CD14-positive monocyte (primary cell): ENCODE results near the gene PEX11G. TPM values are rescaled to one million over a fixed set of nuclear protein-coding genes. Genes with fewer than 3 reads are reported as not detected.

ENCODE experiments used
- DNase-seq, 3 donors: peaks; one replicate each; pipeline ENCODE4 v3.0.0-alpha.2; 2011 to 2022
- H2AFZ ChIP-seq: 2 replicates; pipeline ENCODE4 v1.6.0; 2012; ENCODE audit warnings: mild to moderate bottlenecking, low read depth, low read length, inconsistent platforms; ENCODE audit not compliant: insufficient read depth, poor library complexity, severe bottlenecking
- H3K27ac ChIP-seq, 2 donors: 1 replicate in 1 of 2; 2 replicates in 1 of 2; pipeline ENCODE4 v1.5.1; 2012 to 2013; ENCODE audit warnings: low read length in 2 of 2, control low read depth in 1 of 2, inconsistent platforms in 1 of 2, low read depth in 1 of 2, mild to moderate bottlenecking in 1 of 2
- H3K27me3 ChIP-seq, 2 donors: one replicate each; pipeline versions ENCODE4 v1.6.0 to v1.6.1; 2011 to 2013; ENCODE audit warnings: low read length in 2 of 2; ENCODE audit not compliant: control insufficient read depth in 2 of 2, insufficient read depth in 2 of 2
- H3K36me3 ChIP-seq, 2 donors: replicated peaks in 1 of 2; 1 replicate in 1 of 2; 2 replicates in 1 of 2; pipeline versions ENCODE4 v1.5.1 to v1.6.1; 2012 to 2013; ENCODE audit warnings: low read length in 2 of 2, control low read depth in 1 of 2, inconsistent platforms in 1 of 2, mild to moderate bottlenecking in 1 of 2; ENCODE audit not compliant: insufficient read depth in 2 of 2, control insufficient read depth in 1 of 2
- H3K4me1 ChIP-seq, 2 donors: 1 replicate in 1 of 2; 2 replicates in 1 of 2; pipeline versions ENCODE4 v1.5.1 to v1.6.1; 2012 to 2013; ENCODE audit warnings: low read length in 2 of 2, control low read depth in 1 of 2, inconsistent platforms in 1 of 2, mild to moderate bottlenecking in 1 of 2, moderate library complexity in 1 of 2; ENCODE audit not compliant: insufficient read depth in 2 of 2, control insufficient read depth in 1 of 2
- H3K4me2 ChIP-seq: replicated peaks from 2 replicates; pipeline ENCODE3; 2012; ENCODE audit warnings: low read length, moderate library complexity, mild to moderate bottlenecking; ENCODE audit not compliant: poor library complexity, severe bottlenecking; ENCODE audit errors: extremely low read depth
- H3K4me3 ChIP-seq, 3 experiments: fragments of 200-600 bp in 1 of 3; sonication (generic) in 1 of 3; replicated peaks in 1 of 3; 1 replicate in 2 of 3; 2 replicates in 1 of 3; pipeline ENCODE4 v1.5.1; 2011 to 2013; ENCODE audit warnings: low read length in 3 of 3, mild to moderate bottlenecking in 3 of 3, control low read depth in 2 of 3, low read depth in 2 of 3, inconsistent platforms in 1 of 3, moderate library complexity in 1 of 3
- H3K79me2 ChIP-seq: 2 replicates; pipeline ENCODE4 v1.6.0; 2012; ENCODE audit warnings: mild to moderate bottlenecking, control low read depth, inconsistent platforms, low read length, moderate library complexity; ENCODE audit not compliant: insufficient read depth
- H3K9ac ChIP-seq: 2 replicates; pipeline ENCODE4 v1.6.0; 2017; ENCODE audit warnings: low read length, mild to moderate bottlenecking; ENCODE audit not compliant: insufficient read depth, poor library complexity, severe bottlenecking
- H3K9me3 ChIP-seq, 2 donors: replicated peaks in 1 of 2; 1 replicate in 1 of 2; 2 replicates in 1 of 2; pipeline versions ENCODE4 v1.5.1 to v1.6.1; 2012 to 2013; ENCODE audit warnings: low read length in 2 of 2, control low read depth in 1 of 2; ENCODE audit not compliant: control insufficient read depth in 1 of 2, insufficient read depth in 1 of 2
- H4K20me1 ChIP-seq: 2 replicates; pipeline ENCODE4 v1.6.0; 2012; ENCODE audit warnings: mild to moderate bottlenecking, low read length, control low read depth, moderate library complexity; ENCODE audit not compliant: insufficient read depth
- H3K27ac Mint-ChIP-seq, 7 donors: one replicate each; pipeline ENCODE4 v1.8.0; 2020; ENCODE audit warnings: mild to moderate bottlenecking in 7 of 7, mixed read lengths in 7 of 7, moderate library complexity in 6 of 7, inconsistent platforms in 2 of 7
- H3K27me3 Mint-ChIP-seq, 3 donors: one replicate each; pipeline ENCODE4 v1.8.0; 2021 to 2022; ENCODE audit warnings: low read depth in 3 of 3, mild to moderate bottlenecking in 3 of 3, mixed read lengths in 3 of 3, moderate library complexity in 3 of 3, inconsistent platforms in 1 of 3
- H3K36me3 Mint-ChIP-seq, 2 donors: one replicate each; pipeline ENCODE4 v1.8.0; 2020; ENCODE audit warnings: mixed read lengths in 2 of 2, inconsistent platforms in 1 of 2, mild to moderate bottlenecking in 1 of 2
- H3K4me1 Mint-ChIP-seq: one replicate; pipeline ENCODE4 v1.8.0; 2020; ENCODE audit warnings: mild to moderate bottlenecking, mixed read lengths
- H3K4me3 Mint-ChIP-seq, 2 donors: one replicate each; pipeline ENCODE4 v1.8.0; 2020; ENCODE audit warnings: mild to moderate bottlenecking in 2 of 2, mixed read lengths in 2 of 2, moderate library complexity in 1 of 2
- H3K9me3 Mint-ChIP-seq, 7 donors: one replicate each; pipeline ENCODE4 v1.8.0; 2020 to 2022; ENCODE audit warnings: mixed read lengths in 7 of 7, mild to moderate bottlenecking in 6 of 7, moderate library complexity in 6 of 7, inconsistent platforms in 2 of 7
- WGBS: methylation state at CpG from one replicate; pipeline ENCODE4 v1.1.5; 2013; ENCODE audit warnings: missing lambda C conversion rate; ENCODE audit not compliant: insufficient coverage; 5-methylcytosine and 5-hydroxymethylcytosine counted together
- intact Hi-C, 2 donors: fragments of 100-400 bp; cut with micrococcal nuclease; formaldehyde crosslinking; loops; one replicate each; pipeline versions ENCODE4 v1.15.0 to v1.15.1; 2023
- polyA plus RNA-seq, 3 donors: library from polyadenylated mRNA; depleted of rRNA in 1 of 3; unstranded in 2 of 3; stranded (reverse) in 1 of 3; fragments of 300-500 nt in 2 of 3; fragments of >200 nt in 1 of 3; fragmentation: Illumina TruSeq in 2 of 3; gene quantifications; 1 replicate in 2 of 3; 2 replicates in 1 of 3; pipeline ENCODE4 v1.2.3, GENCODE V29; 2012 to 2021
- TF ChIP-seq, protein P1 (sequence below): fragments of 200-600 bp; IDR thresholded peaks from one replicate; pipeline ENCODE4 v1.8.0; 2022; ENCODE audit warnings: antibody characterized with exemption, mild to moderate bottlenecking

Gene PEX11G
- polyA plus RNA-seq, 3 donors, result 0.77 to 3.0 (median 1.4) TPM

DNA sequence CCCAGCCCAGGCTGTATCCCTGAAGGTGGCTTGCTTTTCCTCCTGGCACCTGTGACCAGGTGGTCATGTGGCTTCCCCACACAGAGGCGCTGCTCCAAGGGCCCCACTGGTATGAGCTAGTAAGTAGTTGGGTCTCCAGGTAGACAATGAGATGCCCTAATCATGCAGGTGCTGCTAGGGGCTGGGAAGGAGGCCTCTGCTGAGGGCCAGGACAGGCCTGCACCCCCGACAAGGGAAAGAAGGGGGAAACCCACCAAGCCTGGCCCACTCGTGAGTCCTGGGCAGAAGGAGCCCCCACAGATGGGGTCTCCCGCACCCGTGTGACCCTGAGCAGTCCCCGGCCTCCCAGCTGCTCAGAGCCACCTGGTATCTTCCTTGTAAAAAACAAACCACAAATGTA, 13.2 kb downstream of the PEX11G start:
- Histone ChIP-seq H3K4me3 (no peak overlapping the region), H3K79me2 (no peaks in the 10 kb centered on the region), H4K20me1 (peaks cover 19% of the 10 kb centered on the region), H3K4me2 (no peak overlapping the region), H3K36me3 (peaks cover 13% of the 10 kb centered on the region in 2 donors), H2AFZ (no peak overlapping the region), H3K27ac (no peak overlapping the region), H3K4me1 (peaks cover 30 to 33% of the 10 kb centered on the region in 2 donors), H3K9ac (no peak overlapping the region), H3K27me3 (no peaks in the 10 kb centered on the region), H3K9me3 (no peaks in the 10 kb centered on the region)
- Mint-ChIP-seq H3K27ac (peak overlapping the region in 3 of 7 donors; percentile 18 to 63 (median 33)), H3K4me1 (peaks cover 26% of the 10 kb centered on the region), H3K27me3 (peaks cover 0 to 10% (median 4%) of the 10 kb centered on the region in 3 donors), H3K36me3 (peaks cover 15 to 36% of the 10 kb centered on the region in 2 donors), H3K4me3 (no peak overlapping the region), H3K9me3 (peaks cover 0 to 3% (median 0%) of the 10 kb centered on the region in 7 donors)
- intact Hi-C loops, result no loop called here
- WGBS, result 82% methylated on average over 6 of the region's 6 CpGs
- DNase-seq, result no peak
- TF ChIP-seq, protein P1, sequence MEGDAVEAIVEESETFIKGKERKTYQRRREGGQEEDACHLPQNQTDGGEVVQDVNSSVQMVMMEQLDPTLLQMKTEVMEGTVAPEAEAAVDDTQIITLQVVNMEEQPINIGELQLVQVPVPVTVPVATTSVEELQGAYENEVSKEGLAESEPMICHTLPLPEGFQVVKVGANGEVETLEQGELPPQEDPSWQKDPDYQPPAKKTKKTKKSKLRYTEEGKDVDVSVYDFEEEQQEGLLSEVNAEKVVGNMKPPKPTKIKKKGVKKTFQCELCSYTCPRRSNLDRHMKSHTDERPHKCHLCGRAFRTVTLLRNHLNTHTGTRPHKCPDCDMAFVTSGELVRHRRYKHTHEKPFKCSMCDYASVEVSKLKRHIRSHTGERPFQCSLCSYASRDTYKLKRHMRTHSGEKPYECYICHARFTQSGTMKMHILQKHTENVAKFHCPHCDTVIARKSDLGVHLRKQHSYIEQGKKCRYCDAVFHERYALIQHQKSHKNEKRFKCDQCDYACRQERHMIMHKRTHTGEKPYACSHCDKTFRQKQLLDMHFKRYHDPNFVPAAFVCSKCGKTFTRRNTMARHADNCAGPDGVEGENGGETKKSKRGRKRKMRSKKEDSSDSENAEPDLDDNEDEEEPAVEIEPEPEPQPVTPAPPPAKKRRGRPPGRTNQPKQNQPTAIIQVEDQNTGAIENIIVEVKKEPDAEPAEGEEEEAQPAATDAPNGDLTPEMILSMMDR, result no peak

GRCh38 chr19:7471696-7472615, 16.9 kb downstream of the PEX11G start:
- Histone ChIP-seq H3K79me2 (no peaks in the 10 kb centered on the region), H3K4me3 (no peak overlapping the region), H3K27ac (peak overlapping the region; percentile 61 to 67), H4K20me1 (peaks cover 38% of the 10 kb centered on the region), H2AFZ (no peak overlapping the region), H3K9me3 (no peaks in the 10 kb centered on the region), H3K4me1 (peaks cover 24 to 27% of the 10 kb centered on the region in 2 donors), H3K9ac (no peak overlapping the region), H3K27me3 (no peaks in the 10 kb centered on the region), H3K36me3 (peaks cover 48 to 50% of the 10 kb centered on the region in 2 donors), H3K4me2 (peak overlapping the region; percentile 25)
- DNase-seq, result peak; percentile 63 to 75 (median 70)
- Mint-ChIP-seq H3K27ac (peak overlapping the region; percentile 72 to 94 (median 90)), H3K36me3 (peaks cover 41 to 67% of the 10 kb centered on the region in 2 donors), H3K9me3 (peaks cover 0 to 3% (median 0%) of the 10 kb centered on the region in 7 donors), H3K4me3 (no peak overlapping the region), H3K4me1 (peaks cover 18% of the 10 kb centered on the region), H3K27me3 (peaks cover 0 to 2% (median 1%) of the 10 kb centered on the region in 3 donors)
- intact Hi-C loops, result loop anchor here (2.0 to 5.0 kb wide), 3 partner anchors 21 to 51 kb away; partner anchors contain the start of gene MCOLN1 (in 1 of the 2)
- 70% methylated on average over 23 of the region's 42 CpGs for WGBS
- TF ChIP-seq, protein P1, result no peak
